Endometrial microvascular endothelial cells (primary cell): ENCODE data around the gene HSF4. TPM values are rescaled to one million over a fixed set of nuclear protein-coding genes. Genes with fewer than 3 reads are reported as not detected.

Experiments used
- in situ Hi-C: cut with HindIII; loops from 2 replicates; pipeline ENCODE4 v1.10.0; 2017; ENCODE audit warnings: low sequenced_read_pairs, low pct_unique_long_range_greater_than_20kb; ENCODE audit errors: inconsistent ontology term
- total RNA-seq: library from RNA; depleted of rRNA; stranded (reverse); fragments of >200 nt; gene quantifications from one replicate; pipeline ENCODE4 v1.2.3, GENCODE V29; 2015; ENCODE audit errors: inconsistent ontology term

HSF4 gene
- total RNA-seq, 1 donor from 2014 or later = not detected

DNA sequence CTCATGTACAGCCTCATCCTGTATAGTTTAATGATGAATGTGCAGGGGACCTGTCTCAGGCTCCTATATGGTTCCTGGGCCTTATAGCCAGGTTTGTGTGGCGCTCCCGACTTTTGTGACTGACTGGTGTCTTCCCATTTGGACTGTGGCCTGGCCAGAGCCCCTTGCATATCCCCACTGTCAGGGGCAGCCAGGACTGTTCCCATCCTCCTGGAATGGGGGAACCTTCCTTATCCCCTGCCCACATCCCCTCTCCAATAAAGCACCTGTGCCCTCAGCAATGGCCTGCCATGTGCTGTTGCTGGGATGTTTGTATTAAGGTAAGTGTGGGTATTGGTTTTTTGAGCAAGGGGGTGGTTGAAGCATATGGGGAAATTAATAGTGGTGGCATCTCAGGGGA, 16.3 kb upstream of the HSF4 start:
- in situ Hi-C loops = loop anchor here (25.0 kb wide), 1 partner anchor 139 kb away; the partner anchor contains the start of gene PLEKHG4

DNA sequence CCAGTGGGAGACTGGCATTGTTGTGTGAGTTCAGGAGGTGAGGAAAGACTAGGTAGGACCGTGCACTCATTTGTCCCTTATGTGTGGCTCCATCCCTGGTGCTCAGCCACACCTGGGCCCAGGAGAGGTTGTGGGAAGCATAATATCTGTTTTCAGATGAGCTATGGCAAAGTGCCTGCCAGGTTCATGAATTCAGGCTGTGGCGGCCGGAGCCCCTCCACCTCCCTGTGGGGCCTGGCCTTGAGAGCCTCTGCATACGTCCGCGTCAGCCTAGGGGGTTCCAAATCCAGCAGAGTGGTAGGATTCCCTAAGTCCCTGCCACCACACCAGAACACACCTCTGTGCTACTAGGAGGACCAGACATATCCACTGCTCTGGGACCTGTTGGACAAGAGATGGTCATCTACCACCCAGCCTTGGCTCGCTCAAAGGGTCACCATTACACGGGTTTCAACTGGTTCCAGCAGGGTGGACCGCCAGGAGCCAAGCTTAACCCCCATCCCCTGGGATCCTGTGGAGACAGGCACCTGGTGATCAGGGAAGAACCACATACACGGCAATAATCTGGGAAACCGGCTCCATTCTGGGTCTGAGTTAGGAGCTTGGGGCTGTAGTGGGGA, 15.8 kb upstream of the HSF4 start:
- in situ Hi-C loops = loop anchor here (25.0 kb wide), 1 partner anchor 139 kb away; the partner anchor contains the start of gene PLEKHG4

DNA sequence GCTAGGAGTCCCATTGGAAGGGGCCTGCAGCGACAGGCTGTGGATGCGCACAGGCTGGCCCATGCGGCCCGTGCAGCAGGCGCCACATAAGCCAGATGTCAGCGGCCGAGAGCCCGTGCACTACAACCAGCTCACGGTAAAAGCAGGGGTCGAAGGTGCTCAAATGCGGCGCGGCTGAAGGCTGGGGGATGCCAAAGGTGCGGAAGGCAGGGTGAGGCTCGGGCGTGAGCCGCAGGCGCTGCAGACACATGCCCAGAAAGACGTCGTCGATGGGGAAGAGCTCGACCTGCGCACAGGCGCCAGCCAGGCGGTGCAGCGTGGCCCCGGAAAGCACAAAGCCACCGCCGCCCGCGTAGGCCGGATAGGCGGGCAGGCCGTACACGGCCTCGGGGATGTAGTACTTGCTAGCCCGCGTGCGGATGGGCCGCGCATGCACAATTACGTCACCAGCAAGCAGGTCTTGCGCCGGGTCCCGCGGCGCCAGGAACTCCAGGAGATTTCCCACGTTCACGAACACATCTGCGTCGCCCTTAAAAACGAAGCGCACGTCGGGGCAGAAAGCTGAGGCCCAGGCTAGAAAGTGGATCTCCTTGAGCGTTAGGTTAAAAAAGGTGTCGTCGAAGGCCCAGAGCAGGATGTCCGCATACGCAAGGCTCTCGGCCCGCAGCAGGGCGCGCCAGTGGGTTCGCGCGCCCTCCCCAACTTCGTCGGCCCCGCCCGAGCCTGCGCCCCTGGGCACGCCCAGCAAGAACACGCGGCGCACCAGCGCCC, 15.1 kb upstream of the HSF4 start:
- in situ Hi-C loops = loop anchor here (25.0 kb wide), 1 partner anchor 138 kb away; the partner anchor contains the start of gene PLEKHG4

DNA sequence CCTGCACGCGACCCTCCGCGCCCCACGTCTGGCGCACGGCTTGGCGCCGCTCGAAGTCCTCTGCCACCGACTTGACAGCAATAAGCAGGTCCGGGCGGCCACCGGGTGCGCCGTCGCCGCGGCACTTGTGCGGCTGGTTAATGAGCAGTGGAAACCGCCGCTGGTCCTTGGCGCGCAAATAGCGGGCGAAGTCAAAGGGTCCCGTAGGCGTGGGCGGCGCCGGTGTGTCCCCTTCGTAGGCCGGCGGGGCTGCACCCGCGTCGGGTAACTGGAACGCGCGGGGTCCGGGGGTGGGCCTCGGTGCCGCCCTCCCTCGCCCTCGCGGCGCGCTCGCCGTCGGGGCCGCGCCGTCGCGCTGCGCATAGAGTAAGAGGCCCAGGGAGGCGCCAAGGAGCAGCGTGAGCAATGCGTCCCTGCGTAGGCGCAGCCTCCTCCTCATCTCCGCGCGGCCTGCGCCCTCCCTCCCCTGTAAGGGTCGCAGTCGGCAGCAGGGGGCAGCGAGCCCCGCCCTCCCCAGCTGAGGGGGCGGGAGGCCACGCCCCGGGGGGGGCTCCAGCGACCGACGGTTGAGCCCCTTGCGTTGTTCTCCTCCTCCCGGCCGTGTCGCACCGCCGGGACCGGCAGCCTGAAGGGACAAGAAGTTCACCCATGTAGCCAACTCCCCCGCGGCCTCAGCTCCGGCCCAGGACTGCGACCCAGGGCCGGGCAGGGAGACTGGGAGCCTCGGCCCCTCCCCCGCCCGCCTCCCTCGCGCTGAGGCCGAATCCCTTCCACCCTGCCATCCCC, 14.3 kb upstream of the HSF4 start:
- in situ Hi-C loops = no loop called here

DNA sequence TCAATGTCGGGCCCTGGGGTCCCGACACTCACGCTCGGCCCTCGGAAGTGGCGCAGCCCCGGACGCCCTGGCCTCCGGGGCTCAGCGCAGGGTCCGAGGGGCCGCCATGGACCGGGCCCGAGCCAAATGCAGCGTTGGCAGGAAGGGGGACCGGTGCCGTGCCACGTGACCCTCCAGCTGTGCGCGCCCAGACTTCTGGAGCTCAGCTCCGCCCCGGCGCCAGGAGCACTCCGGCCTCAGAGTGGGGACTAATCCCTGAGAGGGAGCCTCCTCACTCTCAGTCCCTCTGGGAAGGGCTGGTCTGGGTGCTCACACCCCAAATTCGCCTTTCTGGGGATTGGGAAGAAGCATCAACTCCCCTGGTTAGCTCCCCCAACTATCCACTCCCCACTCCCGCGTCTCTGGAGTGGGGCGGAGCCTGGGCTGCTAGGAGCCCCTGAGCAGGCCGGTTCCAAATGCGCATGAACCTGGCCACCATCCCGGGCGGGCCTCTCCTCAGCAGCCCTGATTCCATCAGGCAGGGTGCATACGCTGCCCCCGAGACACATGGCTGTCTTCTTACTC, 13.6 kb upstream of the HSF4 start, which contains the start of gene B3GNT9:
Gene B3GNT9, minus strand, starts transcription at position 166 of the 564 bp plus-strand sequence. CDS start 513 bp downstream, outside the sequence.
- in situ Hi-C loops = no loop called here

DNA sequence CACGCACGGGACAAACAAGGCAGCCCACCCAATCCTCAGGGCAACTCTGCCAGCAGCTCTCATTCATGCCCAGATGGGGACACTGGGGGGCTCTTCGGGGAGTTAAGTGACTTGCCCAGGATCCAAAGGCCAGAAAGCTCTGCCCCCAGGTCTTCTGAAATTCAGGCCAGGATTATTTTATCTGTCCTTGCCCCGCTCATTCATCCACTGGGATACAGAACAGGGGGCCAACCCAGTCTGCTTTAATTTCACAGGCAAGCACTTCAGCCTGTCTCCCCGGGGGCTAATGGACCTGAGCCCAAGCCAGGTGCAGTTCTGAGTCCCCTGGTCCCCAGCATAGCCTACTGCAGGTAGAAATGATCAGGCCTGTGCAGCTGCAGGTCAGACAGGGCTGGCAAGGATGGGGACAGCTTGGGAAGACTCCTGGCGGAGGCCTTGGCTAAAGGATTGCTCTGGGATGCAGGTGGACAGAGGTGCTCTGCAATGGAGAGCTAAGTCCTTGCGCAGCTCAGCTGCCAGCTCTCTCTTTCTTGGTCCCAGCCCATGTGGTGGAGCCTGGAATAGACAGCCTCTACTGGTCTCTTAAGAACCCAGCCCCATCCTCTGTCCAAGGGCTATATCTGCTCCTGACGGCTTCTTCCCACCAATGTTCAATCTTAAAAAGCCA, 13.0 kb upstream of the HSF4 start:
- in situ Hi-C loops = no loop called here

DNA sequence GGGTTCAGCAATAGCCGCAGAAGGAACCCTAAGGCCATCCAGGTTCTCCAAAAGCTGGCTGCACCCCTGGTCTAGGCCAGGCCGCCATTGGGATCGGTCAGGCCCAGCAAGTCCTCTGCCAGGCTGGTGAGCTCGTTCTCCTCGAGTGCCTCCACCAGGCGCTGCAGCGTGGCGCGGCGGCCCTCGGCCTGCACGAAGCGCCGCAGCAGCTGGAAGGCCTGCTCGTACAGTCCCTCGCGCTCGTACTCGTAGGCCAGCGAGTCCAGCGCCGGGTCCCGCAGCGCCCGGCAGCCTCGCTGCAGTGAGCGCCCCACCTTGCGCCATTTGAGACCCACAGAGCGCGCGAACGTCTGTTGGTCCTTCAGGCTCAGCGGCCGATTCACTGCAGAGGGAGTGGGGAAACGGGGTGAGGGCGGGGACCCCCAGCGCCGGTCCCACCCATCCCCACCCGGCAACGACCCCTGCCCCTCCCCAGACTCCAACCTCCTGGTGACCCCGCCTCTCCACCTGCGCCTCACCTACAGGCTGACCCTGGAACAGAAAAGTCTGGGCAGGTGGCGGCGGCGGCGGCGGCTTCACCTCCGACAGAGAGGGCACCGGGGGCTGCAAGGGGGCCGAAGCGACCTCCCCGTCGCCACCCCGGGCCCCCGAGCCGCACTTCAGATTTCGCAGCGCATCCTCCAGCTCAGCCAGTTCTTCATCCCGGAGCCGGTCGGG, 9.8 kb upstream of the HSF4 start:
- in situ Hi-C loops = no loop called here

DNA sequence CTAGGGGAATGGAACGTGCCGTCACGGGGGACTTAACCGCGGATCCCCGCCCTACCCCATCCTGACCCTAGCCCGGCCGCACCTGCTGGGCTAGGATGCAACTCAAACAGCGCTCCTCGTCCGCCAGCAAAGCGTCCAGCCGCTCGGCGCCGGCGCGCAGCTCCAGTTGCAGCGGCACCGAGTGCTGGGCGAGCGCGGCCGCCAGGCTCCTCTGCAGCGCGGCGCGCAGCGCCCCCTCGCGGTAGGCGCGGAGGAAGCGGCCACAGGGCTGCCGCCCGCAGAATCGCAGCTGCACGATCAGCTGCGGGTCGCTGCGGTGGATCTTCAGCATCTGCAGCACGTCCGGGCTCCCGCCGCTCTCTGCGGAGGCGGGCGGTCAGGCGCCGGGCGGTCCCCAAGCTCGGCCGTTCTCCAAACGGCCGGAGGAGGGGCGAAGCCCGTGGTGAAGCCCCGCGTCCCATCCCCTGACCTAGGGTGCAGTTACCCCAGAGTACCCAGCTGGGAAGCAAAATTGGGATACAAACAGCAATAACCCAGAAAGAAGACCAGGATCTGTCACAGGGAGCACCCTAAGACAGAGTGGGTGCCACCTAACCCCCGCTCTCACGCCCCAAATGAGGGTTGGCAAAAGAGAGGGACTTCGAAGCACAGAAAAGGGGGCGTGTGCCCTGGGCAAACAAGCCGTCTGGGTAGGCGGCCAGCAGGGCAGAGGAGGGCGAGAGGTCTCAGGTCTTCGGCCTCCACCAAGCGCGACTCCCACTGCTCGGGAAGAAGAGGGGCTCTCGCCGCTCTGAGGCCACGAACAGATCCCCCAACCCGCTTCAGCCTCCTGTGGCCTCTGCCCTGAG, 9.0 kb upstream of the HSF4 start:
- in situ Hi-C loops = no loop called here

DNA sequence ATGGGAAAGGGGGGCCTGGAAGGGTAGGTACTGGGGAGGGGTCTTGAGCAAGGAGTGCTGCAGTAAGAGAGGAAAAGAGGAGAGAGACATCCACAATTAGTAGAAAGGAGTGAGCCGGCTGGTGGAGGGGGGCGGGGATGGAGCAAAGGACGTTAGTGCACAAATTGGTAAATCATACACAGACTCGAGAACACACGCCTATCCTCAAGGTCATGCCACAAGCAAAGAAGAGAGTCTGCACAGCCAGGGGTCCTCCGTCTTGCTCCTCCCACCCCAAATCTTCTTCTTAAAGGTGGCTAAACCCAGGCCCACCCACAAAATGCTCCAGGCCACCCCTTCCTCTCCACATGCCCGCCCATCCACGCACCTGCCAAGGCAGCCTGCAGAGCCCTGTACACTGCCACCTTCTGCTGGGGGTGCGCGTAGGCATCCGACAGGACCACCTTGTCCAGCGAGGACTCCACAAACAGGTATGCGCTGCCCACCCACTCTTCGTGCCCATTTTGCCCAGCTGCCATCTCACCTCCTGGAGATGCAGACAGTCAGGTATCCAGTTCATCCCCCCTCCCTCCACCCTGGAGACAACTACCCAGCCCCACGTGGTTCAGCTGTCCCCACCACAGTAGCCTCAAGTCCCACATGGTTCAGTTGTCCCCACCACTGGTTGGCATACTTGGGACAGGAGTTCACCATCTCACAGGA, 8.3 kb upstream of the HSF4 start:
- in situ Hi-C loops = no loop called here

DNA sequence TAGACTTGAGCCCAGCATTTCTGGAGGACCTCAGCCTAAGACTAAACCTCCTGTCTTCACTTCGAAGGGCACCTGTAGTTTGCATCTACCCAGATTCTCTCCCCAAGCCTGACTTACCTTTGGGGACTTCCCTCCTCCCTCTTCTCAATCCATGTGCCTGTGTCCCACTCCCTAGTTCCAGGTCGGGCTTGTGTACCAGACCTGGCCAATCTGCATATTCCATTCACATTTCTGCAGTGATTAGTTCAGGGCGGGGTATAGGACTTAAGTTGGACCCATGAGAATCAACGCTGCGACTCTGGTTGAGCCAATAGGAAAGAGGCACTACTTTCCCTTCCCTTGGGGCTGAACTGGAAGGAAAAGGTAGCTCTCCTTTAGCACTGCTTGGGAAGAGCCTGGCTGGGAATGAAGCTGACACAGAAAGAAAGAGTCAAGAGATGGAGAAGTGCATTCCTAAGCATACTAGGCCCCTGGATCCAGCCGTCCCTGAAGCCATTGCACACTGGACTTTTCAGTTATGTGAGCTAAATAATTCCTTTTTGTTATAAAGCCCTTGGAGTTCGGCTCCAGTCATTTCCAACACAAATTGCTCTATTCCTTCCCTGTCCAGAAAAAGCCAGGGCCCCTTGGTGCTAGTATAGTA, 7.3 kb upstream of the HSF4 start:
- in situ Hi-C loops = no loop called here

DNA sequence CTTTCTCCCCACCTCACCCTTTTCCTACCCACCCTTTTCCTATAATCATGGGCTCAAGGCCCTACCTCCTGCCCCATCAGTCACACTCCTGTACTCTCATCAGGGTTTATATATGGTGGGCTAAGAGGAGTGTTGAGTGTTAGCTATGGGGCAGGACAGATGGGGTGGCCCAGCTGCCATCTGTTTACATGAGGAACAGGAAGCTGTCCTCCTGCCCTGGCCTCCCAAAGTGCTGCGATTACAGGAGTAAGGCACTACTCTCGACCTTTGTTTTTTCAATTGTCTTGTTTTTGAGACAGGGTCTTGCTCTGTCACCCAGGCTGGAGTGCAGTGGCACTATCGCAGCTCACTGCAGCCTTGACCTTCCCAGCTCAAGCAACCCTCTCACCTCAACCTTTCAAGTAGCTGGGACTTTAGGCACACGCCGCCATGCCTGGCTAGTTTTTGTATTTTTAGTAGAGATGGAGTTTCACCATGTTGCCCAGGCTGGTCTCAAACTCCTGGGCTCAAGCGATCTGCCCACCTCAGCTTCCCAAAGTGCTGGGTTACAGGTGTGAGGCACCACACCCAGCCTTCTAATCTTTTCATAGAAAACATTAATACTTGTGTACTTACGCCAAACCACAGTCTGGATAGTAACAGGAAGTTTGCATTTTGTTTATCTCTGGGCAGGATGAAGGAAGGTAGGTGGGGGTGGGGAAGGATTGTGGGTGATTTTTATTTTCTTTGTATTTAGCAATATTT, 6.5 kb upstream of the HSF4 start:
- in situ Hi-C loops = no loop called here

DNA sequence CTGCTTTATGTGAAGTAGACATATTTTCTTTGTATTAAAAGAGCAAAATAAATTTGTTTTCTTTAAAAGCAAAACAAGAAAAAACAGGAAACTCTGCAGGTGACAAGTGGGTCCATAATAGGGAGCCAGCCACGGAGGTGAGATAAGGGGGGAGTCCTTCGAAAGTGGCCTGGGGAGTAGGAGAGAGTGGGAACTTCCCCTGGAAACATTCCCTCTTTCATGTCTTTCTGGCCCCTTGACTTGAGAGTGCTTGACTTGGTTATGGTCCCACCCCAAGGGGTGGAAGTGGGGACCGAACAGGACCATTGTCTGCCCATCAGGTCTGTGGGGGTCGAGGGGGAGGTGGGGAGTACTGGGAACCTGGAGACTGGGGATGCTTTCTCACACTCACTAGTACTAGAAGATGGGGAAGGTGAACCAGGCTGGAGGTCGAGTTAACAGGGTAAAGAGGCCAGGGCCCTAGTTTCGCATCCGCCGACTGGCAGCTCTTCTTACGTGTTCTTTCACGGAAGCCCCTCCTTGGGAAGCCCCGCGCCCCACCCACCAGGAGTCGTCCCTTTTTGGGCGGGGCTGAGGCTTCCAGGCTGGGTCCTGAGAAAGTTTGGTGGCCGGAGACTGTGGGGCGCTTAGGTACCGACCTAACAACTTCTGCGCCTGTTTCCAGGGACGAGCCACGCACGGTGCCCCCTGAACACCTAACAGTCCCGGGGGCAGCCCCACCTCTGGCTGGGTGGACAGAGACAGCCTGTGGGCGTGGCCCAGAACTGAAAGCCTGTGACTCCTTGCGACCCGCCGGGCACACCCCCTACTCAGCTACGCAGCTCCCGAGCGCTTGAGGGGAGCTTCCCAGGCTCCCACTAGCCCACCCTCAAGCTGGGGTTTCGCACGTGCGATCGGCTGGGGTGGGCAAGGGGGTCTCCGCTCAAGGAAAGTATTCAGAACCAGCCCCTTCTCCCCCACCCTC, 5.6 kb upstream of the HSF4 start:
- in situ Hi-C loops = no loop called here

DNA sequence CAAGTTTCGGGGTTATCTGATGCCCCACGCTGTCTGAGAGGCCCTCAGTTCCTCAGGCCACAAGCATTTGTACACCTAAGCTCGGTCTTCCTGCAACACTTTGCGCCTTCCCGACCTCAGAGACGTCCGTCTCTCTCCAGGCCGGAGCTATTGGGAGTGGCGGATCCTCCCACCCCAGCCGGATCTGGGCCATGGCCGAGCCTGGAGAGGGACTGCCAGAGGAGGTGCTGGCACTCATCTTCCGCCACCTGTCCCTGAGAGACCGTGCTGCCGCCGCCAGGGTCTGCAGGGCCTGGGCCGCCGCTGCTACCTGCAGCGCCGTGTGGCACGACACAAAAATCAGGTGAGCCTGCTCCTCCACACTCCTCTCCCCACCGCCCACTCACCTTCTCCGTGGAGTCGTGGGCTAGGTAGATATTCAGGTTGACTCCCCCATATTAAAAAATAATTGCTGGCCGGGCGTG, 2.9 kb upstream of the HSF4 start:
- in situ Hi-C loops = no loop called here

DNA sequence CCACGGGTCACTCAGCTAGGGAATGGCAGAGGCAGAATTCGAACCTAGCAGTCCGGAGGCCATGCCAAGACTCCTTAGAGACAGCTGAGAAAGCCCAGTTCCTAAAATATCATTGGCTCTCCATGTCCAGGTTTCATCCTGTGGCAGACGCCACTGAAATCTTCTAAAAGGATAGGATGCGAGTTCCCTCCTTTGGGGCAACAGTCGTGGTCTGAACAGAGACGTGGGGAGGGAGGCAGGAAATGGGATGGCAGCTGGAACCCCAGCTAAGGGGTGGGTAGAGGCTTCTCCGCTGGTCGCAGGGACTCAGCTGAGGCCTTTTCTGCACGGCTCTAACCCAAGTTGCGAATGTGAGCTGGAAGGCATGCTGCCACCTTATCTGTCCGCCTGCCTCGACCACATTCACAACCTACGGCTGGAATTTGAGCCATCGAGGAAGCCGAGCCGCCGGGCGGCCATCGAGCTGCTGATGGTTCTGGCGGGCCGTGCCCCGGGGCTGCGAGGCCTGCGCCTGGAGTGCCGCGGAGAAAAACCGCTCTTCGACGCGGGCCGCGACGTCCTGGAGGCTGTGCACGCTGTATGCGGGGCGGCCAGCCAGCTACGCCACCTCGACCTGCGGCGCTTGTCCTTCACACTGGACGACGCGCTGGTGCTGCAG, 1.9 kb upstream of the HSF4 start:
- in situ Hi-C loops = no loop called here
